H1 (cell line): ENCODE results near the gene FCRL4. TPM values are rescaled to one million over a fixed set of nuclear protein-coding genes. Genes with fewer than 3 reads are reported as not detected.

ENCODE experiments used
- CTCF ChIA-PET: fragments of 300-600 bp; sonication (Branson Sonifier 250); formaldehyde crosslinking; loops from one replicate; lab custom pipeline; 2021; ENCODE audit not compliant: partially characterized antibody; lab: Charles Lee
- POLR2A ChIA-PET: fragments of 300-600 bp; sonication (Branson Sonifier 250); formaldehyde crosslinking; loops from one replicate; lab custom pipeline; 2021; ENCODE audit warnings: inconsistent platforms; ENCODE audit not compliant: partially characterized antibody; lab: Charles Lee
- DNase-seq, 2 experiments: peaks; one replicate each; pipeline versions ENCODE4 v3.0.0 to v3.0.0-alpha.2; 2010 to 2022; ENCODE audit warnings: low spot score in 2 of 2, low read depth in 1 of 2, mixed read lengths in 1 of 2
- FAIRE-seq: peaks from 2 replicates; lab custom pipeline; 2011; peaks lifted over from hg19 to GRCh38; lab: Jason Lieb, UNC
- H2AFZ ChIP-seq: 2 replicates; pipeline ENCODE4 v1.8.1; 2012; ENCODE audit warnings: low read length, inconsistent platforms
- H2AK5ac ChIP-seq: 2 replicates; pipeline ENCODE4 v1.6.1; 2013; ENCODE audit warnings: low read depth, low read length
- H2BK120ac ChIP-seq: replicated peaks from 2 replicates; pipeline ENCODE3; 2013; ENCODE audit warnings: low read depth, low read length, inconsistent platforms
- H2BK12ac ChIP-seq: 2 replicates; pipeline ENCODE4 v1.6.1; 2013; ENCODE audit warnings: low read depth, low read length
- H2BK15ac ChIP-seq: 2 replicates; pipeline ENCODE4 v1.6.1; 2013; ENCODE audit warnings: low read length
- H2BK20ac ChIP-seq: 2 replicates; pipeline ENCODE4 v1.6.1; 2013; ENCODE audit warnings: low read length
- H2BK5ac ChIP-seq: 2 replicates; pipeline ENCODE4 v1.6.1; 2013; ENCODE audit warnings: low read depth, low read length
- H3K14ac ChIP-seq: 2 replicates; pipeline ENCODE4 v1.6.1; 2013; ENCODE audit warnings: inconsistent platforms; ENCODE audit not compliant: insufficient read length
- H3K18ac ChIP-seq: 2 replicates; pipeline ENCODE4 v1.6.1; 2013; ENCODE audit warnings: low read length; ENCODE audit errors: extremely low read depth
- H3K23ac ChIP-seq: 2 replicates; pipeline ENCODE4 v1.6.1; 2013; ENCODE audit warnings: inconsistent platforms; ENCODE audit not compliant: insufficient read length
- H3K23me2 ChIP-seq: 2 replicates; pipeline ENCODE4 v1.6.1; 2013; ENCODE audit warnings: low read depth, low read length
- H3K27ac ChIP-seq: 2 replicates; pipeline ENCODE4 v1.6.1; 2011; ENCODE audit warnings: low read depth, low read length, inconsistent platforms
- H3K27me3 ChIP-seq, 4 experiments: replicated peaks in 1 of 4; 1 replicate in 1 of 4; 2 replicates in 3 of 4; pipeline versions ENCODE4 v1.6.1 to v1.8.1; 2011 to 2013; ENCODE audit warnings: low read length in 3 of 4, mild to moderate bottlenecking in 3 of 4, inconsistent platforms in 2 of 4, mixed read lengths in 2 of 4, moderate library complexity in 1 of 4; ENCODE audit not compliant: control insufficient read depth in 3 of 4, insufficient read depth in 3 of 4; ENCODE audit errors: extremely low read depth in 1 of 4
- H3K36me3 ChIP-seq, 4 experiments: 2 replicates each; pipeline versions ENCODE4 v1.6.1 to v1.8.1; 2011 to 2013; ENCODE audit warnings: mild to moderate bottlenecking in 4 of 4, low read length in 3 of 4, moderate library complexity in 2 of 4, control low read depth in 1 of 4, inconsistent platforms in 1 of 4; ENCODE audit not compliant: insufficient read depth in 4 of 4, control insufficient read depth in 2 of 4
- H3K4ac ChIP-seq: replicated peaks from 2 replicates; pipeline ENCODE3; 2013; ENCODE audit warnings: low read length, low read depth, mixed read lengths, inconsistent platforms; ENCODE audit not compliant: insufficient read length
- H3K4me1 ChIP-seq, 4 experiments: replicated peaks in 1 of 4; 1 replicate in 1 of 4; 2 replicates in 3 of 4; pipeline versions ENCODE4 v1.6.1 to v1.8.1; 2011 to 2013; ENCODE audit warnings: low read length in 3 of 4, inconsistent platforms in 2 of 4, mixed read lengths in 1 of 4; ENCODE audit not compliant: insufficient read depth in 4 of 4, control insufficient read depth in 3 of 4
- H3K4me2 ChIP-seq, 2 experiments: 2 replicates each; pipeline versions ENCODE4 v1.6.1 to v1.8.1; 2011 to 2013; ENCODE audit warnings: low read depth in 2 of 2, low read length in 2 of 2, control low read depth in 1 of 2, inconsistent platforms in 1 of 2, mild to moderate bottlenecking in 1 of 2; ENCODE audit not compliant: insufficient read depth in 1 of 2
- H3K4me3 ChIP-seq, 4 experiments: fragments of 200-600, 300-600 bp in 1 of 4; sonication (generic), shearing (Covaris generic), sonication (Bioruptor Twin) in 1 of 4; 2 replicates each; pipeline versions ENCODE4 v1.5.1 to v1.8.1; 2011 to 2016; ENCODE audit warnings: low read length in 4 of 4, low read depth in 3 of 4, control low read depth in 2 of 4, inconsistent platforms in 2 of 4, mild to moderate bottlenecking in 2 of 4, mixed read lengths in 1 of 4, moderate library complexity in 1 of 4; ENCODE audit not compliant: insufficient read depth in 2 of 4; ENCODE audit errors: extremely low read depth in 1 of 4
- H3K56ac ChIP-seq: replicated peaks from 2 replicates; pipeline ENCODE3; 2013; ENCODE audit warnings: low read depth, mild to moderate bottlenecking, mixed read lengths, low read length, inconsistent platforms; ENCODE audit not compliant: insufficient read length
- H3K79me1 ChIP-seq: 2 replicates; pipeline ENCODE4 v1.6.1; 2013; ENCODE audit warnings: low read depth, low read length, control low read depth
- H3K79me2 ChIP-seq, 2 experiments: 2 replicates each; pipeline versions ENCODE4 v1.6.1 to v1.8.1; 2012 to 2013; ENCODE audit warnings: low read length in 2 of 2, mild to moderate bottlenecking in 2 of 2, inconsistent platforms in 1 of 2; ENCODE audit not compliant: insufficient read depth in 2 of 2, control insufficient read depth in 1 of 2
- H3K9ac ChIP-seq, 4 experiments: replicated peaks in 1 of 4; 1 replicate in 1 of 4; 2 replicates in 3 of 4; pipeline versions ENCODE4 v1.6.1 to v1.8.1; 2011 to 2013; ENCODE audit warnings: low read depth in 3 of 4, low read length in 3 of 4, control low read depth in 2 of 4, mild to moderate bottlenecking in 2 of 4, moderate library complexity in 2 of 4, inconsistent platforms in 1 of 4; ENCODE audit errors: extremely low read depth in 1 of 4
- H3K9me3 ChIP-seq, 2 experiments: 2 replicates each; pipeline versions ENCODE4 v1.6.1 to v1.8.1; 2012 to 2013; ENCODE audit warnings: mild to moderate bottlenecking in 2 of 2, moderate library complexity in 2 of 2, control low read depth in 1 of 2, inconsistent platforms in 1 of 2, low read depth in 1 of 2, low read length in 1 of 2, mixed read lengths in 1 of 2; ENCODE audit not compliant: insufficient read depth in 2 of 2
- H4K20me1 ChIP-seq, 2 experiments: replicated peaks in 1 of 2; 2 replicates each; pipeline versions ENCODE3 to v1.8.1; 2011 to 2013; ENCODE audit warnings: inconsistent platforms in 2 of 2, low read length in 2 of 2, mild to moderate bottlenecking in 1 of 2; ENCODE audit not compliant: insufficient read depth in 2 of 2, control insufficient read depth in 1 of 2
- H4K5ac ChIP-seq: 2 replicates; pipeline ENCODE4 v1.6.1; 2013; ENCODE audit warnings: low read length, low read depth, mixed read lengths, inconsistent platforms; ENCODE audit not compliant: insufficient read length
- H4K8ac ChIP-seq: 2 replicates; pipeline ENCODE4 v1.8.0; 2013; ENCODE audit warnings: mild to moderate bottlenecking, moderate library complexity, low read length, inconsistent platforms; ENCODE audit not compliant: insufficient read depth; ENCODE audit errors: extremely low read depth
- H4K91ac ChIP-seq: replicated peaks from 2 replicates; pipeline ENCODE3; 2013; ENCODE audit warnings: low read length, mixed read lengths, inconsistent platforms; ENCODE audit not compliant: insufficient read length
- GTF2F1 ChIP-seq: IDR thresholded peaks from 2 replicates; pipeline ENCODE4 v1.6.1; 2012; ENCODE audit warnings: low read depth, low read length, improper control_type of control experiment, borderline replicate concordance
- HDAC2 ChIP-seq, 2 experiments: fragments of 300-600 bp in 1 of 2; sonication (generic) in 1 of 2; IDR thresholded peaks; 2 replicates each; pipeline ENCODE4 v1.6.1; 2011 to 2012; ENCODE audit warnings: low read depth in 2 of 2, low read length in 2 of 2, mild to moderate bottlenecking in 2 of 2, moderate library complexity in 2 of 2, borderline replicate concordance in 1 of 2, inconsistent platforms in 1 of 2
- JUN ChIP-seq: IDR thresholded peaks from 2 replicates; pipeline ENCODE4 v1.6.1; 2011; ENCODE audit warnings: low read depth, mild to moderate bottlenecking, improper control_type of control experiment, low read length
- PHF8 ChIP-seq: fragments of 200-600 bp; sonication (generic); conservative IDR thresholded peaks from 2 replicates; pipeline ENCODE4 v1.7.1; 2012; ENCODE audit warnings: low read depth, mild to moderate bottlenecking, inconsistent platforms, low read length, moderate library complexity
- POLR2AphosphoS5 ChIP-seq: IDR thresholded peaks from 2 replicates; pipeline ENCODE4 v1.6.1; 2011; ENCODE audit warnings: low read depth, low read length
- RFX5 ChIP-seq: IDR thresholded peaks from 2 replicates; pipeline ENCODE4 v1.6.1; 2011; ENCODE audit warnings: low read depth, low read length, improper control_type of control experiment, borderline replicate concordance
- SAP30 ChIP-seq: fragments of 300-600 bp; sonication (generic); IDR thresholded peaks from 2 replicates; pipeline ENCODE4 v1.7.1; 2012; ENCODE audit warnings: low read length, moderate library complexity, mild to moderate bottlenecking, inconsistent platforms; ENCODE audit not compliant: insufficient read depth, insufficient replicate concordance
- SIN3A ChIP-seq, 2 experiments: IDR thresholded peaks in 1 of 2; conservative IDR thresholded peaks in 1 of 2; 2 replicates each; pipeline ENCODE4 v1.6.1; 2011 to 2012; ENCODE audit warnings: low read length in 2 of 2, improper control_type of control experiment in 1 of 2, low read depth in 1 of 2, mild to moderate bottlenecking in 1 of 2
- SRF ChIP-seq: IDR thresholded peaks from 2 replicates; pipeline ENCODE4 v1.6.1; 2011; ENCODE audit warnings: mild to moderate bottlenecking, low read depth, low read length, moderate library complexity
- WGBS, 2 experiments: shearing (Covaris generic) in 1 of 2; methylation state at CpG; one replicate each; pipeline versions ENCODE4 v1.1.6 to v1.1.7; 2013 to 2015; ENCODE audit warnings: low lambda C conversion rate in 2 of 2, mixed read lengths in 2 of 2, inconsistent platforms in 1 of 2, low coverage in 1 of 2, missing lambda C conversion rate in 1 of 2; ENCODE audit not compliant: insufficient replicate concordance in 2 of 2, insufficient coverage in 1 of 2, insufficient read length in 1 of 2; ENCODE audit errors: extremely low coverage in 1 of 2, missing lambda C conversion rate in 1 of 2; 5-methylcytosine and 5-hydroxymethylcytosine counted together
- polyA plus RNA-seq, 7 experiments: library from polyadenylated mRNA; depleted of rRNA in 3 of 7; stranded (reverse) in 5 of 7; unstranded in 2 of 7; fragments of >200 nt in 5 of 7; fragments of 200-250 nt in 2 of 7; gene quantifications; 1 replicate in 5 of 7; 2 replicates in 1 of 7; 4 replicates in 1 of 7; pipeline versions ENCODE4 v1.2.1 to v1.2.3, GENCODE V29; 2011 to 2013; ENCODE audit warnings: missing spikeins in 2 of 7, mixed read lengths in 2 of 7
- total RNA-seq: library from RNA; stranded (reverse); fragmentation: NEBNext Ultra II Directional; extraction: Animal tissue kit (Norgen Biotek cat#: 25700); gene quantifications from 2 replicates; pipeline ENCODE4 v1.2.1, GENCODE V29; 2021
- TF ChIP-seq, protein P1 (sequence below): IDR thresholded peaks from 2 replicates; pipeline ENCODE4 v1.6.1; 2012; ENCODE audit warnings: low read length, inconsistent platforms
- TF ChIP-seq, protein P2 (sequence below): IDR thresholded peaks from 2 replicates; pipeline ENCODE4 v1.6.1; 2011; ENCODE audit warnings: low read depth, mild to moderate bottlenecking, low read length; ENCODE audit not compliant: insufficient read depth

Gene FCRL4
- total and polyA plus RNA-seq, 2 of the 8 experiments (the other 6 are each of a cell fraction or from before 2014, with no cell fraction given): not detected

DNA sequence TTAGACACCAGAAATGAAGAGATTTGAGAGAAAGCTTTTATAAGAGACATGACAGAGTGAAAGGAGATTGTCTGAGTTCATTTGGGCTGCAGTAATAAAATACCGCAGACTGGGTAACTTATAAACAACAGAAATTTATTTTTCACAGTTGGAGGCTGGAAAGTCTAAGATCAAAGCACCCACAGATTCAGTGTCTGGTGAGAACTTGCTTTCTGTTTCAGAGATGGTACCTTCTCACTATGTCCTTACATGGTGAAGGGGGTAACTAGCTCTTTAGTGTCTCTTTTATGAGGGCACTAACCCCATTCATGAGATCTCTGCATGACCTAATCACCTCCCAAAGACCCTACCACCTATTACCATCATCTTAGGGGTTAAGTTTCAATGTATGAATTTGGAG, 30.9 kb upstream of the FCRL4 start:
- Histone ChIP-seq H4K91ac (no peak overlapping the region), H4K20me1 (no peaks in the 10 kb centered on the region), H3K4me2 (no peak overlapping the region), H3K4me1 (no peaks in the 10 kb centered on the region; a peak in 1 of 7 replicates), H3K79me1 (no peaks in the 10 kb centered on the region), H3K23ac (no peak overlapping the region), H3K14ac (no peak overlapping the region), H3K23me2 (no peaks in the 10 kb centered on the region), H3K4ac (no peak overlapping the region), H2BK20ac (no peak overlapping the region), H3K36me3 (no peaks in the 10 kb centered on the region), H2AFZ (no peak overlapping the region), H3K56ac (no peak overlapping the region), H3K79me2 (no peaks in the 10 kb centered on the region), H3K9ac (no peak overlapping the region), H3K27ac (no peak overlapping the region), H4K5ac (no peak overlapping the region), H2BK12ac (no peak overlapping the region), H2AK5ac (no peak overlapping the region), H3K4me3 (no peak overlapping the region), H2BK120ac (no peak overlapping the region), H2BK5ac (no peak overlapping the region), H2BK15ac (no peak overlapping the region), H4K8ac (no peak overlapping the region), H3K27me3 (no peaks in the 10 kb centered on the region), H3K18ac (no peak overlapping the region), H3K9me3 (no peaks in the 10 kb centered on the region)
- ChIA-PET POLR2A (no interaction called here), CTCF (no interaction called here)
- 93% methylated on average over 1 of the region's 1 CpG; no CpG with 5 or more reads in 1 of the 2 experiments for WGBS, 2 experiments
- DNase-seq (no peak), FAIRE-seq (no peak)
- TF ChIP-seq SAP30: no peak
- TF ChIP-seq POLR2AphosphoS5: no peak
- no peak for TF ChIP-seq GTF2F1
- TF ChIP-seq, protein P1, sequence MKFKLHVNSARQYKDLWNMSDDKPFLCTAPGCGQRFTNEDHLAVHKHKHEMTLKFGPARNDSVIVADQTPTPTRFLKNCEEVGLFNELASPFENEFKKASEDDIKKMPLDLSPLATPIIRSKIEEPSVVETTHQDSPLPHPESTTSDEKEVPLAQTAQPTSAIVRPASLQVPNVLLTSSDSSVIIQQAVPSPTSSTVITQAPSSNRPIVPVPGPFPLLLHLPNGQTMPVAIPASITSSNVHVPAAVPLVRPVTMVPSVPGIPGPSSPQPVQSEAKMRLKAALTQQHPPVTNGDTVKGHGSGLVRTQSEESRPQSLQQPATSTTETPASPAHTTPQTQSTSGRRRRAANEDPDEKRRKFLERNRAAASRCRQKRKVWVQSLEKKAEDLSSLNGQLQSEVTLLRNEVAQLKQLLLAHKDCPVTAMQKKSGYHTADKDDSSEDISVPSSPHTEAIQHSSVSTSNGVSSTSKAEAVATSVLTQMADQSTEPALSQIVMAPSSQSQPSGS: no peak
- TF ChIP-seq SIN3A (conservative IDR thresholded peaks at IDR 0.05 in 1 of 2, IDR thresholded peaks at IDR 0.05 in 1 of 2; ENCODE audit: low read depth in 1 of 2, low read length in 2 of 2): no peak
- no peak for TF ChIP-seq HDAC2 (IDR thresholded peaks at IDR 0.05; ENCODE audit: borderline replicate concordance in 1 of 2, low read depth in 2 of 2, low read length in 2 of 2)
- no peak for TF ChIP-seq JUN
- TF ChIP-seq PHF8: no peak
- no peak for TF ChIP-seq RFX5
- TF ChIP-seq, protein P2, sequence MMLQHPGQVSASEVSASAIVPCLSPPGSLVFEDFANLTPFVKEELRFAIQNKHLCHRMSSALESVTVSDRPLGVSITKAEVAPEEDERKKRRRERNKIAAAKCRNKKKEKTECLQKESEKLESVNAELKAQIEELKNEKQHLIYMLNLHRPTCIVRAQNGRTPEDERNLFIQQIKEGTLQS: no peak
- no peak for TF ChIP-seq SRF
